Tibial artery (tissue), 4 donors: ENCODE measurements around the gene KCNIP4.

Experiments used
- DNase-seq, 2 donors: peaks; one replicate each; pipeline ENCODE4 v3.0.0-alpha.2; 2019
- H3K27ac ChIP-seq, 2 donors: fragments of 200-600 bp; sonication (generic) in 1 of 2; 1 replicate in 1 of 2; 2 replicates in 1 of 2; pipeline ENCODE4 v1.5.1; 2018 to 2019; ENCODE audit warnings: mild to moderate bottlenecking in 1 of 2
- H3K27me3 ChIP-seq, 2 donors: fragments of 200-600 bp; sonication (generic) in 1 of 2; one replicate each; pipeline versions ENCODE4 v1.5.1 to v1.6.0; 2016 to 2019
- H3K36me3 ChIP-seq, 3 donors: fragments of 200-600 bp; sonication (generic) in 2 of 3; one replicate each; pipeline ENCODE4 v1.5.1; 2016 to 2019; ENCODE audit warnings: mild to moderate bottlenecking in 2 of 3
- H3K4me1 ChIP-seq, 4 donors: fragments of 200-600 bp; sonication (generic) in 2 of 4; 1 replicate in 3 of 4; 2 replicates in 1 of 4; pipeline ENCODE4 v1.5.1; 2016 to 2019
- H3K4me3 ChIP-seq, 2 donors: fragments of 200-600 bp; sonication (generic) in 1 of 2; 1 replicate in 1 of 2; 2 replicates in 1 of 2; pipeline ENCODE4 v1.5.1; 2018 to 2019; ENCODE audit warnings: mild to moderate bottlenecking in 2 of 2
- H3K9me3 ChIP-seq, 3 donors: fragments of 200-600 bp; sonication (generic) in 1 of 3; one replicate each; pipeline ENCODE4 v1.5.1; 2016 to 2019
- CTCF ChIP-seq, 2 experiments: fragments of 200-600 bp in 1 of 2; fragments of 450-650 bp in 1 of 2; IDR thresholded peaks; one replicate each; pipeline ENCODE4 v1.5.1; 2017 to 2019; ENCODE audit warnings: antibody characterized with exemption in 2 of 2, mild to moderate bottlenecking in 1 of 2, moderate library complexity in 1 of 2
- intact Hi-C: fragments of 100-400 bp; cut with DNase I; formaldehyde crosslinking; loops from one replicate; pipeline ENCODE4 v1.15.0; 2023; ENCODE audit warnings: low total_unique reads

KCNIP4 gene

DNA sequence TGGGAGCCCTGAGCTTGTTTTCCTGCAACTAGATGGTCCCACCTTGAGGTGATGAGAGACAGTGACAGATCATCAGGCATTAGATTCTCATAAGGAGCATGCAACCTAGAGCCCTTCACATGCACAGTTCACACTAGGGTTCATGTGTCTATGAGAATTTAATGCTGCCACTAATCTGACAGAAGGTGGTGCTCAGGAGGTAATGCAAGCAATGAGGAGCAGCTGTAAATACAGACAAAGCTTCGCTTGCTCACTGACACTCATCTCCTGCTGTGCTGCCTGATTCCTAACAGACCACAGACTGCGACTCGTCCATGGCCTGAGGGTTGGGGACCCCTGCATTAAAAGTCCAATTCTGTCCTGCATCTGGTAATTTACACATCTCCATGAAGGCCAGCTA, 141.6 kb downstream of the KCNIP4 start:
- H3K9me3 ChIP-seq, result no peaks in the 10 kb centered on the region
- no peak overlapping the region for H3K4me3 ChIP-seq
- no peaks in the 10 kb centered on the region for H3K27me3 ChIP-seq
- TF ChIP-seq CTCF (IDR thresholded peaks at IDR 0.05), result no peak
- no peak for DNase-seq
- no peaks in the 10 kb centered on the region for H3K4me1 ChIP-seq
- H3K36me3 ChIP-seq, result no peaks in the 10 kb centered on the region
- H3K27ac ChIP-seq, result no peak overlapping the region
- intact Hi-C loops, result no loop called here

- Histone ChIP-seq H3K9me3 (no peaks in the 10 kb centered on the region), H3K4me3 (no peak overlapping the region), H3K36me3 (no peaks in the 10 kb centered on the region), H3K27ac (no peak overlapping the region), H3K4me1 (no peaks in the 10 kb centered on the region), H3K27me3 (no peaks in the 10 kb centered on the region)
- TF ChIP-seq CTCF (IDR thresholded peaks at IDR 0.05), result no peak
- DNase-seq, result no peak
- intact Hi-C loops, result no loop called here
Observed at GRCh38 chr4:21802406-21802805, 146.2 kb downstream of the KCNIP4 start.

- Histone ChIP-seq H3K27me3 (no peaks in the 10 kb centered on the region), H3K9me3 (no peaks in the 10 kb centered on the region), H3K4me1 (no peaks in the 10 kb centered on the region), H3K36me3 (no peaks in the 10 kb centered on the region), H3K4me3 (no peak overlapping the region), H3K27ac (no peak overlapping the region)
- intact Hi-C loops, result no loop called here
- TF ChIP-seq CTCF (IDR thresholded peaks at IDR 0.05), result no peak
- DNase-seq, result no peak
Observed at GRCh38 chr4:21801661-21802385, 146.7 kb downstream of the KCNIP4 start.

GRCh38 chr4:21795091-21795490, 153.5 kb downstream of the KCNIP4 start:
- Histone ChIP-seq H3K36me3 (no peaks in the 10 kb centered on the region), H3K27ac (no peak overlapping the region), H3K4me1 (no peaks in the 10 kb centered on the region), H3K9me3 (no peaks in the 10 kb centered on the region), H3K27me3 (no peaks in the 10 kb centered on the region), H3K4me3 (no peak overlapping the region)
- DNase-seq, result no peak
- intact Hi-C loops, result no loop called here
- no peak for TF ChIP-seq CTCF (IDR thresholded peaks at IDR 0.05)

- no peak for DNase-seq
- no peak for TF ChIP-seq CTCF (IDR thresholded peaks at IDR 0.05)
- Histone ChIP-seq H3K4me3 (no peak overlapping the region), H3K9me3 (no peaks in the 10 kb centered on the region), H3K36me3 (no peaks in the 10 kb centered on the region), H3K27ac (no peak overlapping the region), H3K27me3 (no peaks in the 10 kb centered on the region), H3K4me1 (no peaks in the 10 kb centered on the region)
- intact Hi-C loops, result no loop called here
Observed at GRCh38 chr4:21792736-21793135, 155.8 kb downstream of the KCNIP4 start.
